ENCODE data around the gene SYT5. TPM values are rescaled to one million over a fixed set of nuclear protein-coding genes. Genes with fewer than 3 reads are reported as not detected.

SYT5 gene
- total and polyA plus RNA-seq, 2 of the 13 experiments (the other 11 are each of a cell fraction or from before 2014, with no cell fraction given): not detected

GRCh38 chr19:55166530-55167268 lies 13.4 kb downstream of the SYT5 start, which contains the start of gene DNAAF3 (continued):
- TF ChIP-seq RARG (CRISPR knock-in tag; IDR thresholded peaks at IDR 0.05; ENCODE audit: low read depth) (no peak), NFYC (CRISPR knock-in tag; IDR thresholded peaks at IDR 0.05) (peak; percentile 96), STAT5B (CRISPR knock-in tag; IDR thresholded peaks at IDR 0.05) (no peak), MIXL1 (CRISPR knock-in tag; IDR thresholded peaks at IDR 0.05) (peak; percentile 29; the same call in 1 of the 2 replicates), ZNF20 (CRISPR knock-in tag; IDR thresholded peaks at IDR 0.05) (no peak), FOXM1 (CRISPR knock-in tag; IDR thresholded peaks at IDR 0.05) (no peak), NR1H2 (CRISPR knock-in tag; IDR thresholded peaks at IDR 0.05; ENCODE audit: borderline replicate concordance, low read depth) (no peak), E2F2 (CRISPR knock-in tag; IDR thresholded peaks at IDR 0.05; ENCODE audit: borderline replicate concordance) (no peak), MLLT10 (CRISPR knock-in tag; IDR thresholded peaks at IDR 0.05) (no peak), ISL2 (CRISPR knock-in tag; IDR thresholded peaks at IDR 0.05) (no peak), ZBTB7A (CRISPR knock-in tag; IDR thresholded peaks at IDR 0.05) (no peak), MZF1 (CRISPR knock-in tag; IDR thresholded peaks at IDR 0.05; ENCODE audit: borderline replicate concordance) (no peak), E2F1 (CRISPR knock-in tag; IDR thresholded peaks at IDR 0.05) (no peak), ZNF501 (CRISPR knock-in tag; IDR thresholded peaks at IDR 0.05) (no peak), ZNF224 (CRISPR knock-in tag; IDR thresholded peaks at IDR 0.05) (no peak), ZSCAN31 (CRISPR knock-in tag; IDR thresholded peaks at IDR 0.05; ENCODE audit: low read depth) (0 out of 2 replicates have a peak, but pooled peaks have one; percentile 33), HOXA5 (CRISPR knock-in tag; IDR thresholded peaks at IDR 0.05) (no peak), ZNF260 (CRISPR knock-in tag; IDR thresholded peaks at IDR 0.05; ENCODE audit: borderline replicate concordance, low read depth) (no peak), SIX4 (CRISPR knock-in tag; IDR thresholded peaks at IDR 0.05) (no peak), PCBP1 (IDR thresholded peaks at IDR 0.05; ENCODE audit: borderline replicate concordance, low read depth, low read length) (0 out of 2 replicates have a peak, but pooled peaks have one; percentile 66), CEBPG (CRISPR knock-in tag; IDR thresholded peaks at IDR 0.05) (no peak), ZNF317 (CRISPR knock-in tag; IDR thresholded peaks at IDR 0.05) (no peak)
- TF ChIP-seq, protein P1, sequence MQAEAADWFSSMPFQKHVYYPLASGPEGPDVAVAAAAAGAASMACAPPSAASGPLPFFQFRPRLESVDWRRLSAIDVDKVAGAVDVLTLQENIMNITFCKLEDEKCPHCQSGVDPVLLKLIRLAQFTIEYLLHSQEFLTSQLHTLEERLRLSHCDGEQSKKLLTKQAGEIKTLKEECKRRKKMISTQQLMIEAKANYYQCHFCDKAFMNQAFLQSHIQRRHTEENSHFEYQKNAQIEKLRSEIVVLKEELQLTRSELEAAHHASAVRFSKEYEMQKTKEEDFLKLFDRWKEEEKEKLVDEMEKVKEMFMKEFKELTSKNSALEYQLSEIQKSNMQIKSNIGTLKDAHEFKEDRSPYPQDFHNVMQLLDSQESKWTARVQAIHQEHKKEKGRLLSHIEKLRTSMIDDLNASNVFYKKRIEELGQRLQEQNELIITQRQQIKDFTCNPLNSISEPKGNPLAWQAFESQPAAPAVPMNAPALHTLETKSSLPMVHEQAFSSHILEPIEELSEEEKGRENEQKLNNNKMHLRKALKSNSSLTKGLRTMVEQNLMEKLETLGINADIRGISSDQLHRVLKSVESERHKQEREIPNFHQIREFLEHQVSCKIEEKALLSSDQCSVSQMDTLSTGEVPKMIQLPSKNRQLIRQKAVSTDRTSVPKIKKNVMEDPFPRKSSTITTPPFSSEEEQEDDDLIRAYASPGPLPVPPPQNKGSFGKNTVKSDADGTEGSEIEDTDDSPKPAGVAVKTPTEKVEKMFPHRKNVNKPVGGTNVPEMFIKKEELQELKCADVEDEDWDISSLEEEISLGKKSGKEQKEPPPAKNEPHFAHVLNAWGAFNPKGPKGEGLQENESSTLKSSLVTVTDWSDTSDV (CRISPR knock-in tag; IDR thresholded peaks at IDR 0.05): no peak
- TF ChIP-seq, protein P2, sequence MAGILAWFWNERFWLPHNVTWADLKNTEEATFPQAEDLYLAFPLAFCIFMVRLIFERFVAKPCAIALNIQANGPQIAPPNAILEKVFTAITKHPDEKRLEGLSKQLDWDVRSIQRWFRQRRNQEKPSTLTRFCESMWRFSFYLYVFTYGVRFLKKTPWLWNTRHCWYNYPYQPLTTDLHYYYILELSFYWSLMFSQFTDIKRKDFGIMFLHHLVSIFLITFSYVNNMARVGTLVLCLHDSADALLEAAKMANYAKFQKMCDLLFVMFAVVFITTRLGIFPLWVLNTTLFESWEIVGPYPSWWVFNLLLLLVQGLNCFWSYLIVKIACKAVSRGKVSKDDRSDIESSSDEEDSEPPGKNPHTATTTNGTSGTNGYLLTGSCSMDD (CRISPR knock-in tag; IDR thresholded peaks at IDR 0.05): no peak
- TF ChIP-seq, protein P3, sequence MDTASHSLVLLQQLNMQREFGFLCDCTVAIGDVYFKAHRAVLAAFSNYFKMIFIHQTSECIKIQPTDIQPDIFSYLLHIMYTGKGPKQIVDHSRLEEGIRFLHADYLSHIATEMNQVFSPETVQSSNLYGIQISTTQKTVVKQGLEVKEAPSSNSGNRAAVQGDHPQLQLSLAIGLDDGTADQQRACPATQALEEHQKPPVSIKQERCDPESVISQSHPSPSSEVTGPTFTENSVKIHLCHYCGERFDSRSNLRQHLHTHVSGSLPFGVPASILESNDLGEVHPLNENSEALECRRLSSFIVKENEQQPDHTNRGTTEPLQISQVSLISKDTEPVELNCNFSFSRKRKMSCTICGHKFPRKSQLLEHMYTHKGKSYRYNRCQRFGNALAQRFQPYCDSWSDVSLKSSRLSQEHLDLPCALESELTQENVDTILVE (CRISPR knock-in tag; IDR thresholded peaks at IDR 0.05): 0 out of 2 replicates have a peak, but pooled peaks have one; percentile 22
